ENCODE data around the gene ZMYM5.
A peak's percentile ranks its signal among the peaks of the same experiment; 100 is the strongest.
"Not testable (repeated sequence)": the region's sequence is repeated elsewhere in the genome, so short reads cannot be mapped to it uniquely, and the experiment has no call there.

ZMYM5 gene

GRCh38 chr13:19863323-19864023, at the start of gene ZMYM5:
ZMYM5 (minus strand) TSS chr13:19863649; CDS start chr13:19852180, 11,469 bp downstream.
- DNase-seq, result peak; percentile 98

DNA sequence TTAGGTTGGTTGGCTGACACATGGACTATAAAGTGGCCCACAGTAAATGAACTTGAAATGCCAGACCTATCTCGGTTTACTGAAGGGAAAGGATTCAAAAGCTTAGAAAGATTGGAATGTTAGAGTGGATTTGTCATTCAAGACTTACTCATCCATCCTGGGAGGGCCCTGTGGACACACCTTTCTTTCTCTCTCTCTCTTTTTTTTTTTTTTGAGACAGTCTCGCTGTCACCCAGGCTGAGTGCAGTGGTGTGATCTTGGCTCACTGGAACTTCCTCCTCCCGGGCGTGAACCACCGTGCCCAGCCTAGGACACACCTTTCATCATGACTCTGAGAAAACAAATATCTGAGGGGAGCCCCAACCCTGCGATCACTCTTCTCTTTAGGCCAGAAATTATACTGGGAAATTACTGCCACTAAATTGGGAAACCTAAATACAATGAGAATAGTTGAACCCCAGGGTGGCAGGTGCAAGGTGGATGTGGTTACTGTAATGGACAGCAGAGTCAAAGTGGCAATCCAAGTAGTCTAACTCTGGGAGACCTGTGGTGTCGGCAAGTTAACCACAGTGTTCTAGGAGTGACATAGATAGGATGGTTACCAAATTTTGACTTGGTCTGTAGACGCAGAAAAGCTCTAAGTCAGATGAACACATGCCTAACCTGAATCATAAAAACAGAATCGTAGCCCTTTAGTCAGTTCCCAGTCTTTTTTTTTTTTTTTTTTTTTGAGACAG, 47.1 kb upstream of the ZMYM5 start:
- DNase-seq, result no peak

DNA sequence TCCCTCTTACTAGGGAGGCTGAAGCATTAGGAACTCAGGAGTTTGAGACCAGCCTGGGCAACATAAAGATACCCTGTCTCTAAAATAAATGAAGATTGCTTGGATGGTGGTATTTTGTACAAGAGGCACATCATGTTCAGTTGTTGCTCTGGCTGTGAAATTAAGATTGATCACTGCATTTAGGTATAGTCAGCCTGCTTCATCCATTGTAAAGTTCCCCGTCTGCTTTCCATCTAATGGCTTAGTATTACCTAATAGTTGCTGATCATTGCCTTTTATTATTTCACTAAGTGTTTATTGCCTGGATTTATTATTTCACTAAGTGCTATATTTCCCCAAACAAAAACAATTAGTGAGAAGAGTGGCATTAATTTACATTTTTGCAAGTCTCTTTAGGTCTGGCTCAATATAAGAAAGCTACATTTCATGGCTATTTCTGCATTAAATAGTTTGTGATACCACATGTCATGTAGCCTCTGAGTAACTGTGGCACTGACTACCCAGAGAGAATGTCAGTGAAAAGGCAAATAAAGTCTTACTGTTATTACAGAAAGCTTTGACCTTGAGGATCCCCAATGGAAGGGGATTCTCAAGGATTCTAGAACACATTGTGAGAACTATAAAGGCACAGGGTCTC, 45.0 kb upstream of the ZMYM5 start:
- DNase-seq, result no peak

DNA sequence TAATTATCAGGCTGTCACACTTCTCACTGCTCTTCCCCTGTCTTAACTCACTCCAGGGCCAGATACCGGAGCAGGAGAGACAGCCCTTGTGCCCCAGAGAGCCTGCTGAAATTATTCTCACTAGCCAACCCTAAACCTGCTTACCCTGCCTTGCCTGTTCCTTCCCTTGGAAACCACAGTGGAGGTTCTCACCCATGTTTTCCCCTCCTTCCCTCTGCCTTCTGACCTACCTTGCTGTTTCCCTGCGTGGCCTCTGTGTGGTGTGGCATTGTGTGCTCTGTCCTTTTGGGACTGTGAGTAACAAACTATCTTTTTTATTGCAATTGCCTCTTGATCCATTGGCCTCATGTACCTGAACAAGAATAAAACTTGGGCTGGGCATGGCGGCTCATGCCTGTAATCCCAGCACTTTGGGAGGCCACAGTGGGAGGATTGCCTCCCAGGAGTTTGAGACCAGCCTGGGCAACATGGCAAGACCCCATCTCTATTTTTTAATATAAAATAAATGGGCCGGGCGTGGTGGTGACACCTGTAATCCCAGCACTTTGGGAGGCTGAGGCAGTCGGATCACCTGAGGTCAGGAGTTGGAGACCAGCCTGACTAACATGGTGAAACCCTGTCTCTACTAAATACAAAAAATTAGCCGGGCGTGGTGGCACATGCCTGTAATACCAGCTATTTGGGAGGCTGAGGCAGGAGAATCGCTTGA, 42.2 kb upstream of the ZMYM5 start:
- DNase-seq, result not testable (repeated sequence)

- DNase-seq, result no peak
These were observed 26.6 kb upstream of the ZMYM5 start for GRCh38 chr13:19890030-19890429.

DNA sequence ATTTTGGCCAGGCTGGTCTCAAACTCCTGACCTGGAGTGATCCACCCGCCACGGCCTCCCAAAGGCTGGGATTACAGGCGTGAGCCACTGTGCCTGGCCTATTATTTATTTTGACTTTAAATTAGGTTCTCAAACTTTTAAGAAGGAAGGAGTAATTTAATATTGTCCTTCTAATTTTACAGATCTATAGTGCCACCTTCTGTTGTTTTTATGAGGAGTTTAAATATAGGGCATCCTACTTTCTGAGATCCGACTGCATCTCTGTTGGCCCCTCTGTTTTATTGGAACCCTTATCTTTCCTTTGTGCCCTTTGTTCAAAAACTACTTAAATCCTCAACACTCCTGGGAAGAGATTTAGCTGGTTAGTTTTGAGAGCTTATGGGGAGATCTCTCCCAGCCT, 25.4 kb upstream of the ZMYM5 start:
- no peak for DNase-seq

DNA sequence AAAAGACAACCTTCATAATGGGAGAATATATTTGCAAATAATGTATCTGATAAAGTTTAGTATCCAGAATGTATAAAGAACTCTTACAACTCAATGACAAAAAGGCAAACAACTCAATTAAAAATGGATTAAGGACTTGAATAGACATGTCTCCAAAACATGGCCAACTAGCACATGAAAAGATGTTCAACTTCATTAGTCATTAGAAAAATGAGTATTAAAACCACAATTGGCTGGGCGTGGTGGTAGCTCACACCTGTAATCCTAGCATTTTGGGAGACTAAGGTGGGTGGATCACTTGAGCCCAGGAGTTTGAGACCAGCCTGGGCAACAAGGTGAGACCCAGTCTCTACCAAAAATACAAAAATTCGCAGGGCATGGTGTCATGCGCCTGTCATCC, 18.8 kb upstream of the ZMYM5 start:
- no peak for DNase-seq

GRCh38 chr13:19881641-19882040, 18.2 kb upstream of the ZMYM5 start:
- DNase-seq, result no peak

DNA sequence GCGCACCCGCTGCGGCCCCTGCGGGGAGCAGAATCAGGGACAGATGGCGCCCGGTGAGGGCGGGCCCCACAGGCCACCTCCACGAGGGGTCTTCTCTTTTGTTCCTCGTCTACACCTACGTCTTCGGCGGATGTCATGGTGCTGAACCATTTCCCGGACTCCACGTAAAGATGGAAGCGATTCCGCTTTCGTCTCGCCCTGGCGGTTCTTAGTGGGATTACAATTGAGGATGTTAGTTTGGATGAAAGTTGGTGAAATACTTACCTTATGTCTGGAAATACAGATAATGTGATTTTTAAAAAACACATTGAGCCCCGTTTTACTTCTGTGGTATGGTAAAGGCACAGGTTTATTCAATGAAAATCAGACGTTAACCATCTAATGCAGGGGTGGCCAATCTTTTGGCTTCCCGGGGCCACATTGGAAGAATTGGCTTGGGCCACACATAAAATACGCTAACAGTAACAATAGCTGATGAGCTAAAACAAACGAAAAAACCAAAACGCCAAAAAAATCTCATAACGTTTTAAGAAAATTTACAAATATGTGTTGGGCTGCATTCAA, 1.4 kb upstream of the ZMYM5 start:
- DNase-seq, result peak; percentile 92

- no peak for DNase-seq
These were observed 736 bp upstream of the ZMYM5 start for GRCh38 chr13:19864024-19864745.

DNA sequence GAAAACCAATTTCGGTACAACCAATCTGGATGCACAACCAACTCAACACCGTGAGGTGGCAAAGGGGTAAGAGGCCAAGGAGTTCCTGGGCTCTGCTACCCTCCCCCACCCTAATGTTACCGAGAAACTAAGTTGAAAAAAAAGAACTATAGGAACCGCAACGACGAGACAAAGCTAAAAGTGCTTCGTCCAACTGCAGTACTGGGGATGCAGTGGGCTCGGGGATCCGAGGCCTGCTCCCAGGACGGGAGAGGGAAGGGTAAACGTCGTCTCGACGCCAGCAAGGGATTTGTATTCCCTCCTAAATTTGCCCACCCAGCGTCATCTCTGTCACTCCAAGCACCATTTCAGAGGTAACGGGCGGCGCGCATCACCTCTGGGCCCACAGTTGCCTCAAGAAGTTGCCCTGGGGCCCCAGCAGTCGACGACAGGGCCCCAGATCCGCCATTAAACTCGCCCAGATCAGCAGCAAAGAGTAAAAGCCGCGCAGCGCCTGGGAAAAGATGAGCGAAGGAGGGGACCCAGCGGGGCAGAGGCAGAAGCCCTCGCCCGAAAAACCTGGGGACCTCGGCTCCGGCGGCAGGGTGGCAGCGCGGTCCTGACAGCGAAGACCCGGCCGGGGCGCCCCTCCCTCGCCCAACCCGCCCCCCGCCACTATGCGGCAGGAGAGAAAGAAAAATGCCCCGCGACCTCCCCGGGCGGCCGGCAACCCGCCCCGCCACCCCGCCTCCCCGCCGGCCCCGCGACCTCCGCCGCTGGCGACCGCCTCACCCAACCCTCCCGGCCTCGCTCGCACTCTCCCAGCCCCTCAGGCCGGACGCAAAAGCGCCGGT, 752 bp downstream of the ZMYM5 start:
- no peak for DNase-seq

DNA sequence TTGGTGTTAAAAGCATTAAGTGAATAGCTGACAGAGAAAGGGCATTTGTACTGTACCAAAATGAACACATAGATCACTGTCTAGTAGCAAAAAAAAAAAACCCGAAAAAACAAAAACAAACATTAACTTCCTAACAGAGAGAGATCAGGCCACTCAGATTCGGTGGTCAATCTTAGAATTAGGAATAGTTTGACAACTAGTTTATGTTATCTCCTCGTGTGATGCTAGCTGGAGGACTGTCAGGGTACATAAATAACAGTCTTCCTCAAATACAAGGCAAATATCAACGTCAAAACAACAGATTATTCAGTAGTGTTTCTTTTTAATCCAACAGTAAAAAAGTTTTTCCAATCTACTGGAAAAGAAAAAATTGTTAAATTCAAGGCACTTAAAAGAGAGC, 1.7 kb downstream of the ZMYM5 start:
- DNase-seq, result no peak

GRCh38 chr13:19860884-19861655, 2.4 kb downstream of the ZMYM5 start:
- no peak for DNase-seq

GRCh38 chr13:19857637-19858036, 5.8 kb downstream of the ZMYM5 start:
- not testable (repeated sequence) for DNase-seq

- no peak for DNase-seq
These were observed 10.7 kb downstream of the ZMYM5 start for GRCh38 chr13:19852766-19853165.

- DNase-seq, result no peak
These were observed 17.7 kb downstream of the ZMYM5 start for GRCh38 chr13:19845758-19846157.

DNA sequence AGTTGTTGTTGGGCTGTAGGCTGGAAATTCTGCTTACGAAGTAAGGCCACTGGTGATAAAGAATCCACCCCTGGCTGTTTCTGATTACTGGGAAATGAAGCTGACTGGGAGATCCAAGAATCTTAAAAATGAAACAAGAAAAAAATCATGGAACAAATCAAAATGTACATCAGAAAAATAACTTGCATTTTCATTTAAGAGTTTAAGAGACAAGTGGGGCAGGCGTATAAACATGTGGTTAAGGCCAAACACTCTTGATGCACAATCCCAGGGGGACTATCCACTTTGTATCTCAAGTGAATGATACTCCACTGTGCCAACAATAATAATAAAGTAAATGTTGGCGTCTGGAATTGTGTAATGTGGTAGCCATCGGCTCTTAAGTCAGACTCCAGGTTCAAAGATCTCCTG, 24.6 kb downstream of the ZMYM5 start:
- DNase-seq, result no peak

DNA sequence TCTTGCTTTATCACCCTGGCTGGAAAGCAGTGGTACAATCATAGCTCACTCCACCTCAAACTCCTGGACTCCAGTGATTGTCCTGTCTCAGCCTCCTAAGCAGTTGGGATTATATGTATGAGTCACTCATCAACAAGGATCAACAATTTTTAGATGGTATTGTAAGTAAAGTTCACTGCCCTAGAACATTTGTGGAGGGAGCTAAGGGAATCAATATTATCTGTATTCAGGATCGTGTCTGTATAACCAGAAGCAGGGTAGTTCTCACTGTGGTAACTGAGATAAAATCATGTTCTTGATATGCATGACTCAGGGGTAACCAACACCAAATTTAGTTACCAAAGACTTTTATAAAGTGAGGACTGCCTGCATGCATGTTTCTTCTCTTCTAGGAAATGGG, 27.0 kb downstream of the ZMYM5 start:
- DNase-seq, result no peak

DNA sequence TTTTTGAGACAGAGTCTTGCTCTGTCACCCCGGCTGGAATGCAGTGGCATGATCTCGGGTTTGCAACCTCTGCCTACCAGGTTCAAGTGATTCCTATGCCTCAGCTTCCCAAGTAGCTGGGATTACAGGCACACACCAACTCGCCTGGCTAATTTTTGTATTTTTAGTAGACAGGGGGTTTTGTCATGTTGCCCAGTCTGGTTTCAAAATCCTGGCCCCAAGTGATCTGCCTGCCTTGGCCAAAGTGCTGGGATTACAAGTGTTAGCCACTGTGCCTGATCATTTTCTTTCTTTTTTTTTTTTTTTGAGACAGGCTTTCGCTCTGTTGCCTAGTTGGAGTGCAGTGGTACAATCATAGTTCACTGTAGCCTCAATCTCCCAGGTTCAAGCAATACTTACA, 28.7 kb downstream of the ZMYM5 start:
- no peak for DNase-seq

DNA sequence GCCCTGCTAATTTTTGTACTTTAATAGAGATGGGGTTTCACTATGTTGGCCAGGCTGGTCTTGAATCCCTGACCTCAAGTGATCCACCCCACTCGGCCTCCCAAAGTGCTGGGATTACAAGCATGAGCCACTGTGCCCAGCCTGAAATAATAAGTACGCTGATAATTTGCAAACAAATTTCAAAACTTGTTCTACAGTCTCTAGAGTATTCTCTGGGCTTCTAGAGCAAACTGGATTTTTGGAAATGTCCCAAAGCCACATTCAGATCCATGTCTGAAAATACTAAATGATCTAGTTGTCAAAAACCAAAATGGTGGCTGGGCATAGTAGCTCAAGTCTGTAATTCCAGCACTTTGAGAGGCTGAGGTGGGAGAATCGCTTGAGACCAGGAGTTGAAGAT, 40.8 kb downstream of the ZMYM5 start:
- no peak for DNase-seq
